SJCRH30 (cell line): ENCODE results near the gene ZSWIM6. TPM values are rescaled to one million over a fixed set of nuclear protein-coding genes. Genes with fewer than 3 reads are reported as not detected.

ENCODE experiments used
- DNase-seq, 2 experiments: peaks; one replicate each; pipeline ENCODE4 v3.0.0-alpha.2; 2015 to 2020
- H3K27ac ChIP-seq: fragments of 250-450 bp; sonication (Bioruptor Pico); 2 replicates; pipeline ENCODE4 v1.5.1; 2020; ENCODE audit warnings: mild to moderate bottlenecking, moderate library complexity
- H3K27me3 ChIP-seq: fragments of 250-450 bp; sonication (Bioruptor Pico); 2 replicates; pipeline ENCODE4 v1.5.1; 2020; ENCODE audit warnings: mild to moderate bottlenecking, moderate library complexity
- H3K36me3 ChIP-seq: fragments of 250-450 bp; sonication (Bioruptor Pico); 2 replicates; pipeline ENCODE4 v1.5.1; 2020; ENCODE audit warnings: mild to moderate bottlenecking, moderate library complexity
- H3K4me1 ChIP-seq: fragments of 250-450 bp; sonication (Bioruptor Pico); 2 replicates; pipeline ENCODE4 v1.5.1; 2020; ENCODE audit warnings: mild to moderate bottlenecking, moderate library complexity
- H3K4me3 ChIP-seq: fragments of 250-450 bp; sonication (Bioruptor Pico); 2 replicates; pipeline ENCODE4 v1.5.1; 2020; ENCODE audit warnings: mild to moderate bottlenecking, moderate library complexity
- H3K9me3 ChIP-seq: fragments of 250-450 bp; sonication (Bioruptor Pico); replicated peaks from 2 replicates; pipeline ENCODE4 v1.5.1; 2020; ENCODE audit warnings: mild to moderate bottlenecking, moderate library complexity
- total RNA-seq: library from RNA; depleted of rRNA; stranded (reverse); fragments of >200 nt; shearing (Covaris generic); gene quantifications from 2 replicates; pipeline ENCODE4 v1.2.3, GENCODE V29; 2014

Gene ZSWIM6
- total RNA-seq, 1 experiment from 2014 or later, result 12.0 TPM

DNA sequence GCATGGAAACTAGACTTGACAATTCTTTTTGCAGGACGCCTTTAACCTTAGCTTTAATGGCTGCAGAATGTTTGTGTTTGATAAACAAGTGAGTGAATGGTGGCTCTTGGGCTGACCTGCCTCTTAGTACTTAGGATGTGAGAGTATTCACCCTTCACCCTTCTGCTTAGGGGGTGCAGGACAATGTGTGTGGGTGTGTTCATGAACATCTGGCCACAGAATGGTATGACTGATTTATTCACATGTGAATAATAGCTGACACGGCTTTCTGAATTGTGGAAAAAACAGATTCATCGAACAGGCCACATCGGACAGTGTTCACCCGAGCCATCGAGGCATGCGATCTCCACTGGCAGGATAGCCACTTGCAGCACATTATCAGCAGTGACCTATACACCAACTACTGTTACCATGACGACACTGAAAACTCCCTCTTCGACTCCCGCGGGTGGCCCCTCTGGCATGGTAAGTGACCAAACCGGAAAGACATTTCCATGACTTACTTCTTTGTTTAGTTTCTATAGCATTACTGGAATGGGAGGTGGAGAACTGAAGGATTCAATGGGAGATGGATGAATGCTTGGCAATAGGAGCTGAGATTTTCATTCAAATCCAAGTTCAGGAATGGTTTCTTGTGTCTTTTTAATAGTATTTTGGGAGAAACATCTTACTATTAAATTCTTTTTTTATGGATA lies 193.6 kb downstream of the ZSWIM6 start:
- H3K27ac ChIP-seq, result no peak overlapping the region
- no peak overlapping the region for H3K4me3 ChIP-seq
- no peaks in the 10 kb centered on the region for H3K4me1 ChIP-seq
- no peaks in the 10 kb centered on the region for H3K9me3 ChIP-seq
- peaks cover 29% of the 10 kb centered on the region for H3K36me3 ChIP-seq
- no peak for DNase-seq
- no peaks in the 10 kb centered on the region for H3K27me3 ChIP-seq

- no peaks in the 10 kb centered on the region for H3K27me3 ChIP-seq
- peaks cover 30% of the 10 kb centered on the region for H3K36me3 ChIP-seq
- no peak overlapping the region for H3K27ac ChIP-seq
- no peaks in the 10 kb centered on the region for H3K4me1 ChIP-seq
- DNase-seq, result no peak
- H3K4me3 ChIP-seq, result no peak overlapping the region
- no peaks in the 10 kb centered on the region for H3K9me3 ChIP-seq
These were observed 194.1 kb downstream of the ZSWIM6 start for GRCh38 chr5:61526207-61526519.

- Histone ChIP-seq H3K27ac (no peak overlapping the region), H3K9me3 (peaks cover 3% of the 10 kb centered on the region; the same call in 1 of the 2 replicates), H3K4me3 (no peak overlapping the region), H3K36me3 (peaks cover 29% of the 10 kb centered on the region), H3K27me3 (no peaks in the 10 kb centered on the region), H3K4me1 (no peaks in the 10 kb centered on the region)
- no peak for DNase-seq
These were observed 200.9 kb downstream of the ZSWIM6 start for GRCh38 chr5:61532983-61533382.

DNA sequence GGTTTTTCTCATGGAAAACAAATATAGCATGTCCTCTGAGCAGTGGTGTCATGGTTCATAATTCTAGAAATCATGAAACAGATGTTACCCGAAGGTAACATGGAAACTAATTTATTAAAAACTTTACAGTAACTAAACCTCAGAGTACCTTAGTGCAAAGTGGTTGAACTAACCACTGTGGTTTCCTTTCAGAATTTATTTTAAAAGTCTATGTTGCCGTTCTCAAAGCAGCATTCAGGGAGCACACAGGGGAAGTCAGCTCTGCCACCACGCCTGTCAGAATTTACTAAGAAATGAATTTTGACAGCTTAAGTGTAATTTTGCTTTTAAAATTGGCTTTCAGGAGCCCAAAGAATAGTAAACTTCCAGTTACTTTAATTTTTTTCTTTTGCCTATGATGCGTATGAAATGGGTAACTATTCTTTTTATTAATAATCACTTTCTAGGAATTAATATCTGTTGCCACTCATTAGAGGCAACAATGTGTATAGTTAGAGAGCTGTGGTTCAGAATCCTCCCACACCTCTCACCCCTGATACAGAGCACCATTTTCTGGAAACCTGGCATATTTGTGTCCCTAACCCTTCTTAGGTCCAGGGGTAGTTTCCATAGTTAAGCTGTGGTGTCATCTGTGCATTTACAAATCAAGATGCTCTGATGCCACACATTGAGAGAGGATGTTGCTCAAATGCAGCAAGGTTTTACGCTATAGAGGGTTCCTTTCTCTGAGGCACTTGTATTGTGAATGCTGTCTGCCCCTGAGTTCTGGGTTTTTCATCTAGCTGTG lies 202.6 kb downstream of the ZSWIM6 start:
- Histone ChIP-seq H3K27ac (no peak overlapping the region), H3K4me3 (no peak overlapping the region), H3K27me3 (no peaks in the 10 kb centered on the region), H3K9me3 (peaks cover 3% of the 10 kb centered on the region; the same call in 1 of the 2 replicates), H3K4me1 (no peaks in the 10 kb centered on the region), H3K36me3 (peaks cover 36% of the 10 kb centered on the region)
- no peak for DNase-seq

GRCh38 chr5:61535828-61536227 lies 203.8 kb downstream of the ZSWIM6 start:
- no peak overlapping the region for H3K4me3 ChIP-seq
- H3K36me3 ChIP-seq, result peaks cover 46% of the 10 kb centered on the region

DNA sequence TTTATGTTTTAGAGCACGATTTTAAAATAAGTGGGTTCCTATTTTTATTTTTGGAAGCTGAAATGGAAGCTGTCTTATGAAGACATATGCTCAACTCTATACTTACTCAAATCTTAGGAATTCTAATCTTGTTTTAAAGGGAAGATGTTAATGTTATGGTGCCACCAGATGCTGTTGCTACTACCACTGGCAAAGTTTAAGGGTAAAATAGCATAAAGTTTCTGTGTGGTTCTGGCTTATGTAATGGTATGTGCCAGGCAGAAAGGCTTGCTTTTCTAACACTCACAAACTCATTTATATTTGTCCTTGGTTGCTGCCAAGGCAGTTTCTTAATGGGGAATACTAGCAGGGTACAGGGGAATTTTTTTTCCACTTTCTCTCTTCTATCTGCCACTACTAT lies 204.9 kb downstream of the ZSWIM6 start:
- Histone ChIP-seq H3K9me3 (peaks cover 3% of the 10 kb centered on the region; the same call in 1 of the 2 replicates), H3K27me3 (no peaks in the 10 kb centered on the region), H3K36me3 (peaks cover 46% of the 10 kb centered on the region), H3K4me3 (no peak overlapping the region), H3K4me1 (no peaks in the 10 kb centered on the region), H3K27ac (no peak overlapping the region)
- DNase-seq, result no peak

More at GRCh38 chr5:61535828-61536227, 203.8 kb downstream of the ZSWIM6 start:
- Histone ChIP-seq H3K4me1 (no peaks in the 10 kb centered on the region), H3K27me3 (no peaks in the 10 kb centered on the region), H3K9me3 (peaks cover 3% of the 10 kb centered on the region; the same call in 1 of the 2 replicates), H3K27ac (no peak overlapping the region)
- DNase-seq, result no peak

GRCh38 chr5:61538722-61539501 lies 206.9 kb downstream of the ZSWIM6 start:
- DNase-seq, result no peak
- no peak overlapping the region for H3K4me3 ChIP-seq
- no peaks in the 10 kb centered on the region for H3K4me1 ChIP-seq
- peaks cover 57% of the 10 kb centered on the region for H3K36me3 ChIP-seq
- no peak overlapping the region for H3K27ac ChIP-seq
- H3K9me3 ChIP-seq, result peaks cover 7% of the 10 kb centered on the region; the same call in 1 of the 2 replicates
- no peaks in the 10 kb centered on the region for H3K27me3 ChIP-seq

- no peaks in the 10 kb centered on the region for H3K4me1 ChIP-seq
- H3K27ac ChIP-seq, result no peak overlapping the region
- peaks cover 16% of the 10 kb centered on the region; the same call in 1 of the 2 replicates for H3K36me3 ChIP-seq
- H3K4me3 ChIP-seq, result no peak overlapping the region
- H3K27me3 ChIP-seq, result no peaks in the 10 kb centered on the region
- no peaks in the 10 kb centered on the region for H3K9me3 ChIP-seq
- DNase-seq, result no peak
These were observed 217.5 kb downstream of the ZSWIM6 start for GRCh38 chr5:61549530-61549929.

GRCh38 chr5:61551637-61552313 lies 219.7 kb downstream of the ZSWIM6 start:
- no peak overlapping the region for H3K27ac ChIP-seq
- no peaks in the 10 kb centered on the region for H3K4me1 ChIP-seq
- DNase-seq, result no peak
- H3K36me3 ChIP-seq, result 0 out of 2 replicates have a peak, but pooled peaks cover 6% of the 10 kb centered on the region
- H3K9me3 ChIP-seq, result no peaks in the 10 kb centered on the region; the same call in 1 of the 2 replicates
- H3K27me3 ChIP-seq, result no peaks in the 10 kb centered on the region
- no peak overlapping the region for H3K4me3 ChIP-seq

GRCh38 chr5:61559146-61559545 lies 227.1 kb downstream of the ZSWIM6 start:
- no peaks in the 10 kb centered on the region; the same call in 1 of the 2 replicates for H3K9me3 ChIP-seq
- no peaks in the 10 kb centered on the region for H3K36me3 ChIP-seq
- no peak overlapping the region for H3K27ac ChIP-seq
- no peak for DNase-seq
- no peaks in the 10 kb centered on the region for H3K4me1 ChIP-seq
- no peaks in the 10 kb centered on the region for H3K27me3 ChIP-seq
- no peak overlapping the region for H3K4me3 ChIP-seq

- H3K4me1 ChIP-seq, result no peaks in the 10 kb centered on the region
- no peaks in the 10 kb centered on the region; the same call in 1 of the 2 replicates for H3K9me3 ChIP-seq
- H3K36me3 ChIP-seq, result no peaks in the 10 kb centered on the region
- DNase-seq, result no peak
- no peak overlapping the region for H3K4me3 ChIP-seq
- H3K27ac ChIP-seq, result no peak overlapping the region
- H3K27me3 ChIP-seq, result no peaks in the 10 kb centered on the region
These were observed 227.7 kb downstream of the ZSWIM6 start for GRCh38 chr5:61559722-61560121.

GRCh38 chr5:61563401-61563800 lies 231.3 kb downstream of the ZSWIM6 start:
- no peak overlapping the region for H3K27ac ChIP-seq
- no peak for DNase-seq

DNA sequence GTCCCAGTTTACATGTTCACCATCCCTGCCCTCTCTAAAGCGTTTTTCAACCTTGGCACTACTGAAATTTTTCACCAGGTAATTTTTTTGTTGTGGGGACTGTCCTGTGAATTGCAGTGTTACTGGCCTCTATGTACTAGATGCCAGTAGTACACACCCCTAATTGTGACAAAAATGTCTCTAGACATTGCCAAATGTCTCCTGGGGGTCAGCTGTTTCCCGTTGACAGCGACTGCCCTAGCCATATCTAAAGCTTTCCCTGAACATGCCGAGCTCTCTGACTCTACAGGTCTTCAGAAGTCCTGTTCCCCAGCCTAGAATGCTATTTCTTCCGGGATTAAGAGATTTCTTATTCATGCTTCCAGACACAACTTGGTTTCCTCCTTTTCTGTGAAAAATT lies 235.3 kb downstream of the ZSWIM6 start:
- DNase-seq, result no peak
- Histone ChIP-seq H3K36me3 (no peaks in the 10 kb centered on the region), H3K9me3 (no peaks in the 10 kb centered on the region), H3K27ac (no peak overlapping the region), H3K4me1 (no peaks in the 10 kb centered on the region), H3K27me3 (no peaks in the 10 kb centered on the region), H3K4me3 (no peak overlapping the region)

More at GRCh38 chr5:61563401-61563800, 231.3 kb downstream of the ZSWIM6 start:
- H3K27me3 ChIP-seq, result no peaks in the 10 kb centered on the region
- H3K9me3 ChIP-seq, result no peaks in the 10 kb centered on the region
- no peaks in the 10 kb centered on the region for H3K4me1 ChIP-seq
- H3K4me3 ChIP-seq, result no peak overlapping the region
- H3K36me3 ChIP-seq, result no peaks in the 10 kb centered on the region

GRCh38 chr5:61569353-61569752 lies 237.3 kb downstream of the ZSWIM6 start:
- H3K36me3 ChIP-seq, result no peaks in the 10 kb centered on the region
- no peak overlapping the region for H3K4me3 ChIP-seq
- H3K27me3 ChIP-seq, result no peaks in the 10 kb centered on the region
- H3K9me3 ChIP-seq, result no peaks in the 10 kb centered on the region
- H3K4me1 ChIP-seq, result no peaks in the 10 kb centered on the region
- H3K27ac ChIP-seq, result no peak overlapping the region
- DNase-seq, result no peak
